BLaER1 treated with 17β-estradiol and CSF1 and Interleukin-3, amounts not matched to agents 10 nM and 100 nM (cell line): ENCODE results near the gene CSF2.

ENCODE experiments used
- H3K27ac ChIP-seq, 11 experiments: shearing (Covaris generic); formaldehyde crosslinking; 2 replicates each; pipeline ENCODE4 v1.8.1; 2022
- H3K27me3 ChIP-seq, 11 experiments: shearing (Covaris generic); formaldehyde crosslinking; 2 replicates each; pipeline ENCODE4 v1.8.1; 2022
- H3K36me3 ChIP-seq, 11 experiments: shearing (Covaris generic); formaldehyde crosslinking; 2 replicates each; pipeline ENCODE4 v1.8.1; 2022
- H3K4me1 ChIP-seq, 10 experiments: shearing (Covaris generic); formaldehyde crosslinking; 2 replicates each; pipeline ENCODE4 v1.8.1; 2022
- H3K4me2 ChIP-seq, 11 experiments: shearing (Covaris generic); formaldehyde crosslinking; 2 replicates each; pipeline ENCODE4 v1.8.1; 2022
- H3K4me3 ChIP-seq, 10 experiments: shearing (Covaris generic); formaldehyde crosslinking; 2 replicates each; pipeline ENCODE4 v1.8.1; 2022
- H3K9ac ChIP-seq, 11 experiments: shearing (Covaris generic); formaldehyde crosslinking; 2 replicates each; pipeline ENCODE4 v1.8.1; 2022
- H3K9me3 ChIP-seq, 11 experiments: shearing (Covaris generic); formaldehyde crosslinking; replicated peaks in 1 of 11; 2 replicates each; pipeline ENCODE4 v1.8.1; 2022
- H4K20me1 ChIP-seq, 11 experiments: shearing (Covaris generic); formaldehyde crosslinking; 2 replicates each; pipeline ENCODE4 v1.8.1; 2022
- Cebpa-rat ChIP-seq, 11 experiments: shearing (Covaris generic); IDR thresholded peaks; 2 replicates each; pipeline ENCODE4 v1.8.1; 2022

Gene CSF2

DNA sequence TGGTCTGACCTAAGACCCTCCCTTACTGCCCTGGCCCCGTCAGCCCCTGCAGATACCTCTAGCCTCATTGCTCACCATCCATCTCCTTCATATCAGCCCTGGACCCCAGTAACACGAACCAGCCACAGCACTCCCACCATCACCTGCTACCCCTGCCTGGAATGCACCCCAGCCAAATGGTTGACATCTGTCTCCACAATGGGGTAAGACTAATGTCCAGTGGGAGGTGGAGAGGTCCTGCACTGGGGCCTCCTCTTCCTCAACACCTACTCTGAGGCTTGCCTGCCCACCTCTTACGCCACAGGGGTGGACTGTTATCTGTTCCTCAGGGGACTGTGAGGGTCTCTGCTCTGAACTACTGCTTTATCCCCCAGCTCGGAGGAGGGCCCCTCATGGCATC, 12.1 kb downstream of the CSF2 start:
- Histone ChIP-seq H3K27me3 (peaks cover 0 to 71% (median 0%) of the 10 kb centered on the region in 11 experiments; a peak in 5 of 22 replicates), H3K4me2 (peak overlapping the region in 4 of 11 experiments; percentile 17 to 51 (median 40); a peak in 4 of 22 replicates), H3K36me3 (no peaks in the 10 kb centered on the region), H3K4me1 (peaks cover 8 to 23% (median 11%) of the 10 kb centered on the region in 10 experiments; a peak in 17 of 20 replicates), H4K20me1 (peaks cover 0 to 10% (median 0%) of the 10 kb centered on the region in 11 experiments; a peak in 1 of 22 replicates), H3K9me3 (no peaks in the 10 kb centered on the region), H3K9ac (no peak overlapping the region), H3K4me3 (no peak overlapping the region), H3K27ac (no peak overlapping the region)
- no peak for TF ChIP-seq Cebpa-rat (IDR thresholded peaks at IDR 0.05)

DNA sequence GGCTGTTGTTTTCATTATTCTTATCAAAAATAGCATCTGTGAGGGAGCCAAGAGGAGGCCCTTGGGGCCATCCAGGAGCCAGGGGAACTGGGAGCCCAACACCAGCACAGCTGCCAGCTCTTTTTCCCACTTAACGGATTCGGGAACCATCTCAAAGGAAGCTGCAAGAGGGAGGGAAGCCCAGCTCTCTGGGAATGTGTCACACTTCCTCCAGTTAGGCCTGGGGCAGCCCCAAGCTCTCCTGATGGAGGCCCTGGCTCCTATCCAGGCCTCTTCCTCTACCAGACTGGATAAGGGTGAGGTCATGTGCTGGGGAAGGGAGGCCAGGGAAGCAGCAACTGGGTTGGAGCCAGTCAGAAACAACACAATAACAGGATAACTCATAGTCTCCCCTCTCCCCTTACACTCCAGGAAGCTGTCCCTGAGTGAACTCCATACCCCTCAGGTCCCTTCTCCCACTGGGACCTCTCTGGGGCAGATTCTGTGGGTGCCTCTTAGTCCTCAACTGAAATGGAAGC, 12.7 kb downstream of the CSF2 start:
- Histone ChIP-seq H3K4me1 (peaks cover 8 to 23% (median 11%) of the 10 kb centered on the region in 10 experiments; a peak in 17 of 20 replicates), H3K27me3 (peaks cover 0 to 75% (median 0%) of the 10 kb centered on the region in 11 experiments; a peak in 5 of 22 replicates), H4K20me1 (peaks cover 0 to 7% (median 0%) of the 10 kb centered on the region in 11 experiments; a peak in 1 of 22 replicates), H3K4me3 (no peak overlapping the region), H3K9me3 (no peaks in the 10 kb centered on the region), H3K4me2 (peak overlapping the region; percentile 2 to 62 (median 45); a peak in 19 of 22 replicates), H3K36me3 (no peaks in the 10 kb centered on the region), H3K27ac (no peak overlapping the region), H3K9ac (no peak overlapping the region)
- TF ChIP-seq Cebpa-rat (IDR thresholded peaks at IDR 0.05) = no peak

DNA sequence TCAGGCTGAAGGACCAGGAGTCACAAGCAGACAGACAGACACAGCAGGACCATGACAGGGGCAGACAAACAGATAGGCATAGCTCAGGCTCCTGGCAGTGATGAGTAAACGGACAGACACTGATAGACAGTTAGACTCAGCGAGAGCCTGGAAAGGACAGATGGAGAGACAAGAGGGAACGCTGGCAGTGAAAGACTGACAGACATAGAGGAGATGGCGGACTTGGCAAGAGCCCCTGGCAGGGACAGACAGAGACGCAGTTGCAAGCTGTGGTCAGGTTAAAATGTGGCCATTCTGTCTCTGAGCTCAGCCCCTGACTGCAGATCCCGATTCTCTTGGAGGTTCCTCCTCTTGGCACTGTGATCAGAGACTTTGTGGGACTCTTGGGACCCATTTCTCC, 13.6 kb downstream of the CSF2 start:
- peaks cover 8 to 23% (median 11%) of the 10 kb centered on the region in 10 experiments; a peak in 17 of 20 replicates for H3K4me1 ChIP-seq
- no peaks in the 10 kb centered on the region for H3K9me3 ChIP-seq
- no peak overlapping the region for H3K4me3 ChIP-seq
- H4K20me1 ChIP-seq = peaks cover 0 to 5% (median 0%) of the 10 kb centered on the region in 11 experiments; a peak in 1 of 22 replicates
- peak overlapping the region in 6 of 11 experiments; percentile 11 to 62 (median 47); a peak in 5 of 22 replicates for H3K4me2 ChIP-seq
- no peaks in the 10 kb centered on the region for H3K36me3 ChIP-seq
- H3K27me3 ChIP-seq = peaks cover 0 to 77% (median 0%) of the 10 kb centered on the region in 11 experiments; a peak in 5 of 22 replicates
- H3K9ac ChIP-seq = no peak overlapping the region
- H3K27ac ChIP-seq = no peak overlapping the region
- TF ChIP-seq Cebpa-rat (IDR thresholded peaks at IDR 0.05) = no peak

DNA sequence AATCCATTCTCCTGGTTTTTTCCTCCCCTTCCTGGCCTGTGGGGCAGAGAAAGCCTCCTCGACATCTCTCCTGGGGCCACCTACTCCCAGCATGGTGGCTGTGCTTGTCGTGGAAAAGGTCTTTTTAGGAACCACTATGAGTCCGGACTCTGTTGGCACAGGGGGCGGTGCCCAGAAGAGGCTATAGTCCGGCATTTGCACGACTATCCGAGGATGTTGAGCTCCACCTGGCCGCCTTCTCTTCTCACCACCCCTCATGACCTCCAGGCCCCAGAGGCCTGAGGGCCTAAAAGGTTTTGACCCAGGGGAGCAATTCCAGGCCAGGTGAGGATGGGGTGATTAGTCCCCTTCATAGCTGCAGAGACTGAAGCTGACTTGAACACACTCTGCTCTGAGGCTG, 14.1 kb downstream of the CSF2 start:
- TF ChIP-seq Cebpa-rat (IDR thresholded peaks at IDR 0.05) = no peak
- Histone ChIP-seq H4K20me1 (peaks cover 0 to 5% (median 0%) of the 10 kb centered on the region in 11 experiments; a peak in 1 of 22 replicates), H3K36me3 (no peaks in the 10 kb centered on the region), H3K4me3 (no peak overlapping the region), H3K4me2 (peak overlapping the region in 7 of 11 experiments; percentile 1 to 48 (median 16); a peak in 6 of 22 replicates), H3K27me3 (peaks cover 0 to 77% (median 0%) of the 10 kb centered on the region in 11 experiments; a peak in 5 of 22 replicates), H3K27ac (no peak overlapping the region), H3K9ac (no peak overlapping the region), H3K9me3 (no peaks in the 10 kb centered on the region), H3K4me1 (peaks cover 8 to 23% (median 11%) of the 10 kb centered on the region in 10 experiments; a peak in 17 of 20 replicates)

- Histone ChIP-seq H3K27me3 (peaks cover 0 to 84% (median 0%) of the 10 kb centered on the region in 11 experiments; a peak in 5 of 22 replicates), H3K9ac (no peak overlapping the region), H3K36me3 (no peaks in the 10 kb centered on the region), H3K4me2 (no peak overlapping the region), H3K4me1 (peaks cover 9 to 26% (median 15%) of the 10 kb centered on the region in 10 experiments; a peak in 19 of 20 replicates), H3K4me3 (no peak overlapping the region), H3K27ac (no peak overlapping the region), H3K9me3 (no peaks in the 10 kb centered on the region), H4K20me1 (peaks cover 0 to 5% (median 0%) of the 10 kb centered on the region in 11 experiments; a peak in 1 of 22 replicates)
- TF ChIP-seq Cebpa-rat (IDR thresholded peaks at IDR 0.05) = no peak
These were observed 15.8 kb downstream of the CSF2 start for GRCh38 chr5:132089363-132089762.

GRCh38 chr5:132090107-132090506, 16.5 kb downstream of the CSF2 start:
- Histone ChIP-seq H3K4me3 (no peak overlapping the region), H3K4me2 (no peak overlapping the region), H4K20me1 (peaks cover 0 to 5% (median 0%) of the 10 kb centered on the region in 11 experiments; a peak in 1 of 22 replicates), H3K9me3 (no peaks in the 10 kb centered on the region), H3K27me3 (peaks cover 0 to 87% (median 0%) of the 10 kb centered on the region in 11 experiments; a peak in 5 of 22 replicates), H3K27ac (no peak overlapping the region), H3K9ac (no peak overlapping the region), H3K4me1 (peaks cover 16 to 33% (median 22%) of the 10 kb centered on the region in 10 experiments), H3K36me3 (no peaks in the 10 kb centered on the region)
- TF ChIP-seq Cebpa-rat (IDR thresholded peaks at IDR 0.05) = no peak

GRCh38 chr5:132093271-132093670, 19.7 kb downstream of the CSF2 start:
- Histone ChIP-seq H3K9me3 (no peaks in the 10 kb centered on the region), H3K4me1 (peaks cover 15 to 21% (median 18%) of the 10 kb centered on the region in 10 experiments), H3K27me3 (peaks cover 0 to 90% (median 0%) of the 10 kb centered on the region in 11 experiments; a peak in 6 of 22 replicates), H3K4me3 (no peak overlapping the region), H3K27ac (no peak overlapping the region), H3K9ac (no peak overlapping the region), H3K4me2 (no peak overlapping the region), H4K20me1 (no peaks in the 10 kb centered on the region; a peak in 1 of 22 replicates), H3K36me3 (no peaks in the 10 kb centered on the region)
- no peak for TF ChIP-seq Cebpa-rat (IDR thresholded peaks at IDR 0.05)

DNA sequence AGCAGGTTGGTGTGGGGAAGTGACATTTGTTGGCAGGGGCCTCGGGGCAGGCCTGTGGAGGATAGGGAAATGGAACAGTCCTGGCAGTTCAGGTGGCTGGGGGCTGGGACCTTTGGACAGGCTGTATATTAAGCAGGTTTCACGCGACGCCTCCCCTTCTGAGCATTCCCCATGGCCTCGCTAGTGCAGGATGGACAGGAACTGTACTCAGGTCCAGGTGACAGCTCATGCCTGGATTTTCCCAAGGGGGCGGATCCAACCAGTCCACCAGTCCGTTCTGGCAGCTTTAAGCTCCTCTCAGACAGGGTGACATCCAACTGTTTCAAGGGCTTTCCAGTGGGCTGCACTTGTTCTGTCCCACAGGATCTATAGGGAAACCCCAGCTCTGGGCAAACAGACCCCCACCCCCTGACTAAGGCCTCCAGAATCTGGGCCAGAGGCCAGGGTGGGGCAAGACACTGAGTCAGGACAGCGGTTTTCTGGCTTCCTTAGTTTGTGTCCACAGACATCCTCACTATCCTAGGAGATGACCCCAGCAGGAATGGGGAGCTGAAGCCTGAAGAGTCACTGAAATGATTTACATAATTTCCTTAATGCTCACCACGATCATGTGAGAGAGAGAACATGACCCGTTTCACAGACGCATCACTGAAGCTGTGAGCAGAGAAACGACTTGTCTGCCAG, 20.9 kb downstream of the CSF2 start:
- Histone ChIP-seq H3K4me3 (no peak overlapping the region), H3K4me2 (peak overlapping the region; percentile 26 to 78 (median 61); a peak in 20 of 22 replicates), H4K20me1 (no peaks in the 10 kb centered on the region; a peak in 1 of 22 replicates), H3K4me1 (peaks cover 15 to 27% (median 25%) of the 10 kb centered on the region in 10 experiments), H3K9ac (no peak overlapping the region), H3K36me3 (no peaks in the 10 kb centered on the region), H3K27ac (no peak overlapping the region), H3K9me3 (no peaks in the 10 kb centered on the region), H3K27me3 (peaks cover 0 to 90% (median 0%) of the 10 kb centered on the region in 11 experiments; a peak in 6 of 22 replicates)
- no peak for TF ChIP-seq Cebpa-rat (IDR thresholded peaks at IDR 0.05)

DNA sequence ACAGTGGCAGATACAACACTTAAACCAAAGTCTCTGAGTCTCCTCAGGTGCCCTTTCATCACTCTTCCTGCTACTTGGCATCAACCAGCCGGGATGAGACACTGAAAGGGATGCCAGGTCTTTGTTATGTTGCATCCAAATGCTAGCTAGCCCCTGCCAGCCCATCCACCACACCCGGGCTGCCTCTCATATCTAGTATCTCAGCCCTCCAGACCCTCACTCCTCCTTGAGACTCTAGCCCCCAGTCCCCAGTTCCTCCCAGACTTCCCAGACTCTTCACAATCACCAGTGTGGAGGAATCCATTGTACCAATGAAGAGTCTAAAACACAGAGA, 21.5 kb downstream of the CSF2 start:
- no peak overlapping the region for H3K4me3 ChIP-seq
- H4K20me1 ChIP-seq = peaks cover 0 to 2% (median 0%) of the 10 kb centered on the region in 11 experiments; a peak in 1 of 22 replicates
- H3K27ac ChIP-seq = 0 out of 22 replicates have a peak overlapping the region, but pooled peaks of 1 of the 11 experiments have one; percentile 13
- H3K4me1 ChIP-seq = peaks cover 15 to 32% (median 30%) of the 10 kb centered on the region in 10 experiments
- no peaks in the 10 kb centered on the region for H3K36me3 ChIP-seq
- no peak for TF ChIP-seq Cebpa-rat (IDR thresholded peaks at IDR 0.05)
- no peaks in the 10 kb centered on the region for H3K9me3 ChIP-seq
- H3K27me3 ChIP-seq = peaks cover 0 to 92% (median 0%) of the 10 kb centered on the region in 11 experiments; a peak in 6 of 22 replicates
- H3K4me2 ChIP-seq = peak overlapping the region; percentile 26 to 78 (median 61)
- H3K9ac ChIP-seq = no peak overlapping the region
